Fibroblast of pulmonary artery (primary cell): Measurements from ENCODE around the gene NFYA.

ENCODE experiments used
- DNase-seq: peaks from one replicate; pipeline ENCODE4 v3.0.0-alpha.2; 2010; ENCODE audit warnings: low read depth
- H3K4me3 ChIP-seq: replicated peaks from 2 replicates; pipeline ENCODE4 v1.5.1; 2011; ENCODE audit warnings: low read depth, mild to moderate bottlenecking, control low read depth, low read length, moderate library complexity
- TF ChIP-seq, protein P1 (sequence below): IDR thresholded peaks from 2 replicates; pipeline ENCODE4 v1.5.1; 2011; ENCODE audit warnings: mild to moderate bottlenecking, control low read depth, low read length, inconsistent platforms; ENCODE audit errors: missing control alignments

The NFYA gene

DNA sequence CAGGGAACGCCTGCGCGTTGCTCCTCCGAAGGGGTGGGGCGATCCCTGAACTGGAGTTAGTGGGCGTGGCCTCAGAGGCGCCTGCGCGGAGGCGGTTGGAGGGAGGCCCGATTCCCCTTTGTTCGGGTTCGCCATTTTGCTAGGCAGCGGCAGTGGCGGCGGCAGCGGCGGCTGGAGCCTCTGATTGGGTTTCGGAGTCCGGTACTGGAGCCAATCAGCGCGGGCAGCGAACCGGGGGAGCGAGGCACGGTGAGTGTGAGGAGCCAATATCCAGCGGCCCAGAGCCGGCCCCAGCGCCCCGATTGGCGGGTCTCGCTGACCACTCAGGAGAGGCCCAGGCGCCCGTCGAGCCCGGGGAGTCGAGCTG is at the start of gene NFYA:
TSS of gene NFYA (plus strand) at position 139 of the 367 bp plus-strand sequence. CDS start 6,116 bp downstream, outside the sequence.
- DNase-seq, result no peak
- peak within 1 kb of the TSS; percentile 82 for H3K4me3 ChIP-seq
- TF ChIP-seq, protein P1, sequence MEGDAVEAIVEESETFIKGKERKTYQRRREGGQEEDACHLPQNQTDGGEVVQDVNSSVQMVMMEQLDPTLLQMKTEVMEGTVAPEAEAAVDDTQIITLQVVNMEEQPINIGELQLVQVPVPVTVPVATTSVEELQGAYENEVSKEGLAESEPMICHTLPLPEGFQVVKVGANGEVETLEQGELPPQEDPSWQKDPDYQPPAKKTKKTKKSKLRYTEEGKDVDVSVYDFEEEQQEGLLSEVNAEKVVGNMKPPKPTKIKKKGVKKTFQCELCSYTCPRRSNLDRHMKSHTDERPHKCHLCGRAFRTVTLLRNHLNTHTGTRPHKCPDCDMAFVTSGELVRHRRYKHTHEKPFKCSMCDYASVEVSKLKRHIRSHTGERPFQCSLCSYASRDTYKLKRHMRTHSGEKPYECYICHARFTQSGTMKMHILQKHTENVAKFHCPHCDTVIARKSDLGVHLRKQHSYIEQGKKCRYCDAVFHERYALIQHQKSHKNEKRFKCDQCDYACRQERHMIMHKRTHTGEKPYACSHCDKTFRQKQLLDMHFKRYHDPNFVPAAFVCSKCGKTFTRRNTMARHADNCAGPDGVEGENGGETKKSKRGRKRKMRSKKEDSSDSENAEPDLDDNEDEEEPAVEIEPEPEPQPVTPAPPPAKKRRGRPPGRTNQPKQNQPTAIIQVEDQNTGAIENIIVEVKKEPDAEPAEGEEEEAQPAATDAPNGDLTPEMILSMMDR, result no peak

DNA sequence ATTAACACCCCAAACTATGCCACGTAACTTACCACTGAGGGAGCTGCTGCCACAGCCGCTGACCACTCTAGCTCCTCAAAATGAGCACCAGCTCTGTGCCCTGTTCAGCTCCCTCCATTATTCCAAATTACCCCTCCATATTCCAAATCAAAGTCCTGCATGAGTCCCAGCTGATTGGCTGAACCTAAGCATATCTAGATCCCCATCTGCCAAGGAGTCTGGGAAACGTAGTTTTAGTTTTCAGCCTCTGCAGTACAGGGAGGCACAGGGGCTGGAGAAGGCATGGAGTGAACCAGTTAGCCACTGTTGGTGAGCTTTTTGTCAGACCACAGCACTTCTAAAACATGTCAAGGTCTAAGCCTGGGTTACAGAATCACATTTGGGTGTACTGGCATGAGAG is 49.7 kb upstream of the NFYA start:
- TF ChIP-seq, protein P1, result no peak
- no peak for DNase-seq
- no peak overlapping the region for H3K4me3 ChIP-seq

DNA sequence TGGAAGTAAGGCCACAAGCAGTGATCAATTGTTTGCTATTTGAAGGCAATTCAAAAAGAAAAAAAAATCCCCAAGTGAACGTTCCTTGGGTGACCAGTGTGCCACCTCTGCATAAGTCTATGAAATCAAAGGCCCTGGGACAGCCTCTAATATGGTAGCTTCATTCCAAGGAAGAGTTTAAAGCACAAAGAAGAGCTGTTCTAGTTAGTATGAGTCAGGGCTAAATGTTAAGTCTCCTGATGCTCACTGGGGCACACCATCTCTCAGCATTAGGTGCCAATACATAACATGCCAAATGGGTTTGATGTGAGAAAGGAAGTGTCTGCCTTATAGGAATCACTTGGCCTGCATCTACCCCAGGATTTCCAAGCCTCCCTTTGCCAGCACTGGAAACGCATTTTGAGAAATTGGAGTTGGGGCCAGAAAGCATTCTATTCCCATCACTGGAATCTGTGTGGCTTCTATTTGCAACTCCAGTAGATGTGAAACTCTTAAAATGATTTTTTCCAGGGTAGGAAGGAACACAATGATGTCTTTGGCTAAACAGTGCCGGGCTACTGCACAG is 46.7 kb upstream of the NFYA start:
- TF ChIP-seq, protein P1, result no peak
- H3K4me3 ChIP-seq, result no peak overlapping the region
- DNase-seq, result no peak

DNA sequence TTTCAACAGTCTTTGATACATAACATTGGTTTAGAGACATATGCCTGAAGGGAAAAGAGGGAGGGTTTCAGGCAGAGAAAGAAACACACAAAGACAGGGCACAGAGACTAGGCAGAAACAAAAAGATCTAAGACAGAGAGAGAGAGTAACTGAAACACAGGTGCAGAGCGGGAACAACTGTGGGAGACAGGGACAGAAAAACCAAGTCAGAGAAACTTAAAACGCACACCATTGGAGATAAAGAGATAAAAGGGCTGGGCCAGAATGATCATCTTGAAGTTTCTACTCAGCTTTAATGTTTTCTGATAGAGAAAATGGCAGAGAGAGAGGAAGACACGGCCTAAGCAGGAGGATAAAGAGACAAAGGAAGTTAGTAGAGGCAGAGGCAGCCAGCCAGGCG is 45.5 kb upstream of the NFYA start:
- DNase-seq, result no peak
- TF ChIP-seq, protein P1, result no peak
- H3K4me3 ChIP-seq, result no peak overlapping the region

DNA sequence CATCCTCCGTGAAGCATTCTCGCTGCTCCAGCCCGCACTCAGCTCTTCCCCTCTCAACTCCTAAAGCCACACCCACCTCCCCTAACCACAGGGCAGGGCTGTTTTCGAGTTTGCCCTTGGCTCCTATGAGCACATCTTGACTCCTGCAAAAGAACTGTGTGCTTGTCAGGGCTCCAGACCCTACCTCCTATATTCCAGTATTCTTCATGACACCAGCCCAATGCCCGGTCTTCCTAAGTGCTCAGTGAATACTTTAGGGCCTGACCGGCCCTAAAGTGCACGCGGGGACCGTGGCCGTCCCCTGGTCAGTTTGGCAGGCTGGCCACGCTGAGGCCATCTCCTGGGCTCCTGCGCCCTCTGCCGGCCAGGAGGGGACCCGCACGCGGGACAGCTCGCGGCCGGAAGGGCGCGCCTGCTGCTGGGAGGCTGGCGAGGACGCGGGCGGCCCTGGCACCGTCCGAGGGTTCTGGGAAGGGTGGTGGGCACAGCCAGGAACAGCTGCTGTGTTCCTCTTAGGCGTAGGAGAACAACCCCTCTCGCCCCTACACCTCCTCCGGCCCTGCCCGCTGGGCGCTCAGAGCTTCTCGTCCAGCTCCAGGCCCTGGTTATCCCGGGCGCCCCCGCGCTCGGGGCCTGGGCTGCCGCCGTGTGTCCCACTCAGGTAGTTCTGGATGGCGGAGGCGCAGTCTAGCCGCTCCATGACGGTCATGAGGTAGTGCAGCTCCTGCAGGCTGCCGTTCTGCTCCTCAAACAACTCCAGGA is 44.8 kb upstream of the NFYA start:
- peak; percentile 66 for DNase-seq
- peak overlapping the region; percentile 48 for H3K4me3 ChIP-seq
- TF ChIP-seq, protein P1, result peak; percentile 61

DNA sequence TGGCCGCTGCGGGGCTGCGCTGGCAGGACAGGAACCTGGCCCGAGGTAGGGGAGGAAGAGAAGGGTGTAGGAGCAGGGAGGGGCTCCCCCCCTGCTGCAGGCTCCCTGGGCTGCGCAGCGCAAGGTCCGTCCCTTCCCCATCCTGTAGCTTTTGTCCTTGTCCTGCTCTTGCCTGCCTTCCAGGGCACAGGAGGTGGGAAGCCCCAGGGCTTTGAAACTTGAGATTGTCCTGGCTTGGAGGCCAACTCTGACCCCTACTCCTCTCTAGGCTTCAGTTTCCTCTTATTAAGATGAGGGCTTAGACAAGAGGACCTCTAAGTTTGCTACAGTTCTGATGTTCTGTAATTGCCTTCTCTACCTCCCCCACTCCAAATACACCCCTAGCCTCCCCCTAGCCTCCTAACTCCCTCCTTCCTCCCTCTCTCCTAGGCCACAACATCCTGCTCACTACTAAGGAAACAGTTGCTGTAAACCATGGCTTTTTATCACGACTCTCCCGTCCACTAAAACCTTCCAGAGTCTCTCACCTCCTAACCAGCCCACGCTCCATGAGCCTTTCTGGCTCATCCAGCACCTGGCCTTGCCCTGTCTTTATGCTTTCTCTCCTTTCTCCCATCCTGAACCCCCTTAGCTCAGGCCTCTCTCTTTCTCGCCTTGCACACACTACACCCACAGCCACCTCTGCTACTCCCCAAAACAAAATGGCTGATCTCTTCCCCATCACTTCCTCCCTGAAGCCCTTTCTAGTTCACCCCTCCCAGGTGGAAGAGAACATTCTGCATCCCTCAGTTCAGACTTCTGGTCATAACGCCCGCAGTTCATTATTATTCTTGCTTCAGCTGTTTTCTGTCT is 44.0 kb upstream of the NFYA start:
- H3K4me3 ChIP-seq, result peak overlapping the region; percentile 48
- TF ChIP-seq, protein P1, result no peak
- DNase-seq, result no peak
